ENCODE data around the gene FOXRED2. TPM values are rescaled to one million over a fixed set of nuclear protein-coding genes. Genes with fewer than 3 reads are reported as not detected.

FOXRED2 gene
- total RNA-seq, 2 donors from 2014 or later = 28.3 to 33.3 TPM

DNA sequence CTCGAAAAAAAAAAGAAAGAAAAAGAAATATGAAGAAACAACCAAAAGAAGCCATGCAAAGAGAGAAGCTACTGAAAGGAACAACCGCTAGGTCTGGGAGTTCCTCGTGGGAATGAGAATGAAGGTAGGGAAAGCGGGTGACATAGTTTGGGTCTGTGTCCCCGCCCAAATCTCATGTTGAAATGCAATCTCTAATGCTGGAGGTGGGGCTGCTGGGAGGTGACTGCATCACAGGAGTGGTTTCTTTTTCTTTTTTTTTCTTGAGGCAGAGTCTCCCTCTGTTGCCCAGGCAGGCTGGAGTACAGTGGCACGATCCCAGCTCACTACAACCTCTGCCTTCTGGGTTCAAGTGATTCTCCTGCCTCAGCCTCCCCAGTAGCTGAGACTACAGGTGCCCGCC is 15.7 kb downstream of the FOXRED2 start:
- peaks cover 19% of the 10 kb centered on the region for H3K9me3 ChIP-seq (ENCODE audit: control insufficient read depth, low read length)
- H3K36me3 ChIP-seq (ENCODE audit: control insufficient read depth, insufficient read depth, low read length) = peaks cover 46% of the 10 kb centered on the region
- no peaks in the 10 kb centered on the region for H3K4me1 ChIP-seq (ENCODE audit: control insufficient read depth, insufficient read depth, low read length)
- Mint-ChIP-seq H3K27ac (no peak overlapping the region), H3K9me3 (peaks cover 3% of the 10 kb centered on the region), H3K4me1 (no peaks in the 10 kb centered on the region), H3K27me3 (ENCODE audit: insufficient read depth) (no peaks in the 10 kb centered on the region), H3K36me3 (ENCODE audit: low read depth) (peaks cover 58% of the 10 kb centered on the region), H3K4me3 (no peak overlapping the region)
- H3K27me3 ChIP-seq (ENCODE audit: control insufficient read depth, insufficient read depth, low read length, poor library complexity, severe bottlenecking) = no peaks in the 10 kb centered on the region
- 89% methylated on average over 7 of the region's 7 CpGs for WGBS, 2 experiments (ENCODE audit: insufficient coverage in 1 of 2, insufficient read length in 1 of 2)
- no peak overlapping the region for H3K4me3 ChIP-seq (ENCODE audit: low read length)
- H3K9ac ChIP-seq (ENCODE audit: extremely low read depth, low read length, poor library complexity, severe bottlenecking) = no peak overlapping the region
- H3K27ac ChIP-seq (ENCODE audit: low read depth, low read length) = no peak overlapping the region
- DNase-seq = no peak
- TF ChIP-seq, protein P1, sequence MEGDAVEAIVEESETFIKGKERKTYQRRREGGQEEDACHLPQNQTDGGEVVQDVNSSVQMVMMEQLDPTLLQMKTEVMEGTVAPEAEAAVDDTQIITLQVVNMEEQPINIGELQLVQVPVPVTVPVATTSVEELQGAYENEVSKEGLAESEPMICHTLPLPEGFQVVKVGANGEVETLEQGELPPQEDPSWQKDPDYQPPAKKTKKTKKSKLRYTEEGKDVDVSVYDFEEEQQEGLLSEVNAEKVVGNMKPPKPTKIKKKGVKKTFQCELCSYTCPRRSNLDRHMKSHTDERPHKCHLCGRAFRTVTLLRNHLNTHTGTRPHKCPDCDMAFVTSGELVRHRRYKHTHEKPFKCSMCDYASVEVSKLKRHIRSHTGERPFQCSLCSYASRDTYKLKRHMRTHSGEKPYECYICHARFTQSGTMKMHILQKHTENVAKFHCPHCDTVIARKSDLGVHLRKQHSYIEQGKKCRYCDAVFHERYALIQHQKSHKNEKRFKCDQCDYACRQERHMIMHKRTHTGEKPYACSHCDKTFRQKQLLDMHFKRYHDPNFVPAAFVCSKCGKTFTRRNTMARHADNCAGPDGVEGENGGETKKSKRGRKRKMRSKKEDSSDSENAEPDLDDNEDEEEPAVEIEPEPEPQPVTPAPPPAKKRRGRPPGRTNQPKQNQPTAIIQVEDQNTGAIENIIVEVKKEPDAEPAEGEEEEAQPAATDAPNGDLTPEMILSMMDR (conservative IDR thresholded peaks at IDR 0.05) = no peak

DNA sequence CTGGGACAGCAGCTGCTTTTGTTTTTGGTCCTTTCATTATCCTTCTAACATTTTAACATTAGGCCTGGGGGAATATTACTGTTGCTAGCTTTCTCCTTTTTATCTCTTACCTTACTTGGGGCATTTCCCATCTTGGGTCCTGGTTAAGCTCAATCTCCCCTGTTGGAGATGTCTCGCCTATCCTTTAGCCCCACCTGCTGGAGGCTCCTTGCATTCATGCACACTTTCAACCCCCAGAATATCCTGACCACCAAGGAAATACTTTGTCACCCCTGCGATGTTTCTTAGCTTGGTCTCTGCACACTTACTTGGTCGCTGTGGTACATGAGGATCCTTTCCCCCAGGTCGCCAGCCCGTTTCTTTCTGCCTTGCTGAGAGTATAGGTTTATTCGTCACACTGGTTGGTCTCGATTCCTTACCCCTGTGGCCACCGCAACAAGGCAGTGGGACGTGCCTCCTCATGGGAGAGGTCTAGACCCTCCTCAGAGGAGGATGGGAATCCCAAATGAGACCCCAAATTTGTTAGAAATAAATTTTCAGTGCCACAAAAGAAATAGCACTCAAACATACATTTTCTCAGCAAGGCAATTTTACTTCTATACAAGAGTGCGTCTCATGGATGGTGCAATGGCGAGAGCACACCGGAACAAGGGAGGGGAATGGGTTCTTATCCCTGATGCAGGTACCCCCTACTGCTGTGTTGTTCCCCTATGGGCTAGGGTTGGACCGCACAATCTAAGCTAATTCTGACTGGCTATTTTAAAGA is 20.0 kb downstream of the FOXRED2 start:
- H3K4me3 Mint-ChIP-seq = no peak overlapping the region
- H3K36me3 Mint-ChIP-seq (ENCODE audit: low read depth) = peaks cover 34% of the 10 kb centered on the region
- H3K9ac ChIP-seq (ENCODE audit: extremely low read depth, low read length, poor library complexity, severe bottlenecking) = no peak overlapping the region
- H3K27me3 ChIP-seq (ENCODE audit: control insufficient read depth, insufficient read depth, low read length, poor library complexity, severe bottlenecking) = peaks cover 7% of the 10 kb centered on the region
- H3K4me1 Mint-ChIP-seq = no peaks in the 10 kb centered on the region
- no peak overlapping the region for H3K4me3 ChIP-seq (ENCODE audit: low read length)
- DNase-seq = peak; percentile 91
- H3K9me3 Mint-ChIP-seq = peaks cover 3% of the 10 kb centered on the region
- no peak overlapping the region for H3K27ac Mint-ChIP-seq
- TF ChIP-seq, protein P1 (conservative IDR thresholded peaks at IDR 0.05) = peak; percentile 84
- H3K27ac ChIP-seq (ENCODE audit: low read depth, low read length) = no peak overlapping the region
- peaks cover 29% of the 10 kb centered on the region for H3K27me3 Mint-ChIP-seq (ENCODE audit: insufficient read depth)
- H3K9me3 ChIP-seq (ENCODE audit: control insufficient read depth, low read length) = peaks cover 26% of the 10 kb centered on the region
- no peaks in the 10 kb centered on the region for H3K4me1 ChIP-seq (ENCODE audit: control insufficient read depth, insufficient read depth, low read length)
- peaks cover 39% of the 10 kb centered on the region for H3K36me3 ChIP-seq (ENCODE audit: control insufficient read depth, insufficient read depth, low read length)
- WGBS, 2 experiments (ENCODE audit: insufficient coverage in 1 of 2, insufficient read length in 1 of 2) = 88 to 95% methylated on average over 10 to 13 of the region's 13 CpGs

DNA sequence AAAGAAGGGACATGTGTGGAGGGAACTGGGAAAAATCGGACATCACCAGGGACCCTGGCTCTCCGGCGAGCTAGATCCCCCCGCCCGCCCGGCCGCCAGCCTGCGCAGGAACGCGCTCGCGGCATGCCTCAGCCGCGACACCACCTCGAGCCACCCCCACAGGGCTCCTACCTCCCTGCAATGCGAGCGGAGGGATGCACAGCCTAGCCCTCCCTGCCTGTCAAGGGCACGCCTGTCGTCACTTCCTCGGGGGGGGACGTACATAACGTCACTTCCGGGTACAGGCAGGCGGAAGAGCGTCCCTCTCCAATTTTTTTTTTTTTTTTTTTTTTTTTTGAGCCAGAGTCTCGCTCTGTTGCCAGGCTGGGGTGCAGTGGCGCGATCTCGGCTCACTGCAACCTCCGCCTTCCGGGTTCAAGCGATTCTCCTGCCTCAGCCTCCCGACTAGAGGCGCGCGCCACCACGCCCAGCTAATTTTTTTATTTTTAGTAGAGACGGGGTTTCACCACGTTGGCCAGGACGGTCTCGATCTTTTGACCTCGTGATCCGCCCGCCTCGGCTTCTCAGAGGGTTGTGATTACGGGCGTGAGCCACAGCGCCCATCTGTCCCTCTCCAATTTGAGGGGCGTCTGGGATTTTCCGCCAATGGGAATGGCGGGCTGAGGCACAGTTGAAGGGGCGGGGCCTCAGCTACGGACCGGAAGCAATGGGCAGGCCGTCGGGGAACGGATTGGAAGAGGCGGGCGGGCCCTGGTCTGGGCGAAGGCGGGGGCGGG is 25.3 kb downstream of the FOXRED2 start, which contains the start of gene TXN2:
Gene TXN2 (minus strand): TSS at position 248 of the 776 bp plus-strand sequence. CDS start 803 bp downstream, outside the sequence.
- peaks cover 6% of the 10 kb centered on the region for H3K4me1 Mint-ChIP-seq
- H3K36me3 Mint-ChIP-seq (ENCODE audit: low read depth) = peaks cover 21% of the 10 kb centered on the region
- peaks cover 29% of the 10 kb centered on the region for H3K27me3 Mint-ChIP-seq (ENCODE audit: insufficient read depth)
- Histone ChIP-seq H3K4me1 (ENCODE audit: control insufficient read depth, insufficient read depth, low read length) (no peaks in the 10 kb centered on the region), H3K27me3 (ENCODE audit: control insufficient read depth, insufficient read depth, low read length, poor library complexity, severe bottlenecking) (peaks cover 7% of the 10 kb centered on the region), H3K9me3 (ENCODE audit: control insufficient read depth, low read length) (peaks cover 11% of the 10 kb centered on the region), H3K4me3 (ENCODE audit: low read length) (peak within 1 kb of the TSS; percentile 89), H3K27ac (ENCODE audit: low read depth, low read length) (peak within 1 kb of the TSS; percentile 95), H3K9ac (ENCODE audit: extremely low read depth, low read length, poor library complexity, severe bottlenecking) (peak within 1 kb of the TSS; percentile 90), H3K36me3 (ENCODE audit: control insufficient read depth, insufficient read depth, low read length) (peaks cover 17% of the 10 kb centered on the region)
- no peaks in the 10 kb centered on the region for H3K9me3 Mint-ChIP-seq
- 0% methylated on average over 32 to 62 of the region's 62 CpGs for WGBS, 2 experiments (ENCODE audit: insufficient coverage in 1 of 2, insufficient read length in 1 of 2)
- H3K4me3 Mint-ChIP-seq = peak within 1 kb of the TSS; percentile 75
- H3K27ac Mint-ChIP-seq = peak within 1 kb of the TSS; percentile 99
- TF ChIP-seq, protein P1 (conservative IDR thresholded peaks at IDR 0.05) = no peak
- peak; percentile 99 for DNase-seq
